HUES6 (cell line): ENCODE measurements around the gene PPP4R3A.
"Not testable (repeated sequence)": the region's sequence is repeated elsewhere in the genome, so short reads cannot be mapped to it uniquely, and the experiment has no call there.

Experiments used
- H3K27ac ChIP-seq: 2 replicates; pipeline ENCODE4 v1.7.0; 2013; ENCODE audit warnings: low read depth, mild to moderate bottlenecking, low read length, inconsistent platforms
- H3K27me3 ChIP-seq: 2 replicates; pipeline ENCODE4 v1.6.1; 2013; ENCODE audit warnings: low read length; ENCODE audit not compliant: control insufficient read depth, insufficient read depth
- H3K36me3 ChIP-seq: 2 replicates; pipeline ENCODE4 v1.6.1; 2013; ENCODE audit warnings: low read length; ENCODE audit not compliant: control insufficient read depth, insufficient read depth
- H3K4me1 ChIP-seq: 2 replicates; pipeline ENCODE4 v1.6.1; 2013; ENCODE audit warnings: low read length; ENCODE audit not compliant: control insufficient read depth, insufficient read depth
- H3K4me3 ChIP-seq: 2 replicates; pipeline ENCODE4 v1.5.1; 2013; ENCODE audit warnings: low read depth, low read length
- H3K9ac ChIP-seq: one replicate; pipeline ENCODE4 v1.6.1; 2013; ENCODE audit warnings: mild to moderate bottlenecking, low read length
- H3K9me3 ChIP-seq: 2 replicates; pipeline ENCODE4 v1.6.1; 2013; ENCODE audit warnings: low read depth, low read length; ENCODE audit not compliant: control insufficient read depth, insufficient read depth

Gene PPP4R3A

DNA sequence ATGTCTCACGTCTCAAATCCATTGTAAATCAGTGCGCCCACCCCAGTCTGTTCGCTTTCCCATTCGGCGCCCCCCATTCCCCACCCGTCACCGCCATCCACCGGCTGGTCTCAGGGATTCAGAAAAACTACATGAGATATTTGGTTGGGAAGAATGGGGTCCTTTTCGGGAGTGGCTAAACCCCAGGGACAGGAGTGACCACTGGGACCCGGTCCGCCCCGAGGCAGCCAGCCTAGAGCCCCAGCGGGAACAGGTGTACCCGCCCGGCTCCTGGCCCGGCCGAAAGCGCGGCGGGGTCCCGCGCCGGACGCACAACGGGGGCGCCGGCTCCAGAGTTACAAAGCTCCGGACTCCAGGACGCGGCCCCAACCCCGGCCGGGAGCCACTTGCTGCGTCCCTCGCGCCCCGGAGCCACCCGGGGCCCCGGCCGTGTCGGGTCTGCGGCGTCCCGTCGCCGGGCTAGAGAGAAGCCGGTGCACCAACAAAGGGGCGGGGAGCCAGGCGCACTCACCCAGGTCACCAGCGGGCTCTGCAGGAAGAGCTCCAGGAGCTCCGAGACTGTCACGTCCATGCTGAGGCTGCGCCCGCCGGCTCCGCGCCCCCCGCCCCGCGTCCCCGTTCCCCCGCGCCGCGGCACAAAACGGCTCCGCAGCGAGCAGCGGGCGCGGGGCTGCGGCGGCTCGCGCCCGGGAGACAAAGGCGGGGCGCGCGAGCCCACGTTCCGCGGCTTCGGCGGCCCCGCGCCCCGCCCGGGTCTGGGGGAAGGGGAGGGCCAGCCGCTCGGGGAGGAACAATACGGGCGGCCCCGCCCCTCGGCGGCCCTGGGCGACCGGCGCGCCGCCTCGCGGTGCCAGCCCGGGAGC, 92.8 kb downstream of the PPP4R3A start, which contains the start of gene CCDC88C:
Gene CCDC88C, minus strand, starts transcription at position 701 of the 863 bp plus-strand sequence. Its CDS starts 130 bp downstream, at position 571.
- Histone ChIP-seq H3K9me3 (no peaks in the 10 kb centered on the region), H3K4me1 (peaks cover 30% of the 10 kb centered on the region), H3K36me3 (no peaks in the 10 kb centered on the region), H3K27ac (peak within 1 kb of the TSS; percentile 53; the same call in 1 of the 2 replicates), H3K4me3 (peak within 1 kb of the TSS; percentile 72), H3K9ac (peak within 1 kb of the TSS; percentile 64), H3K27me3 (peaks cover 7% of the 10 kb centered on the region; the same call in 1 of the 2 replicates)

DNA sequence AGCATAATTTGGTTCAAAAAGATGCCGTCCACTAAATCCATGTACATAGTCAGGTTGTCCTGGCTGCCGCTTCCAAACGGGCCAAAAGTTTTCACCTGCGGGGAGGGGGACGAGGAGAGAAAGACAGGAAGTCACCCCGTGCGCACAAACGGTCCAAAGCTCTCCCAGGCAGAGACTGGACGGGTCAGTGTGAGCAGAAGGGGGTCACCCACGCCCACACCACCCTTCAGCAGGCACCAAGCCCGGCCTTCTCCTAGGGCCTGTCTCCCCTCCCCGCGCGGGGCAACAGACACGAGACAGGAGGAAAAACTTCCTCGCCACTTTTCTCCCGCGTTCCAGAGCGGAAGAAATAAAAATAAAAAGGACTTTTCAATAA, 93.4 kb downstream of the PPP4R3A start:
- H3K27me3 ChIP-seq = peaks cover 7% of the 10 kb centered on the region; the same call in 1 of the 2 replicates
- no peak overlapping the region for H3K27ac ChIP-seq
- peak overlapping the region; percentile 72 for H3K4me3 ChIP-seq
- H3K9me3 ChIP-seq = no peaks in the 10 kb centered on the region
- peak overlapping the region; percentile 63 for H3K9ac ChIP-seq
- H3K4me1 ChIP-seq = peaks cover 30% of the 10 kb centered on the region
- H3K36me3 ChIP-seq = no peaks in the 10 kb centered on the region

DNA sequence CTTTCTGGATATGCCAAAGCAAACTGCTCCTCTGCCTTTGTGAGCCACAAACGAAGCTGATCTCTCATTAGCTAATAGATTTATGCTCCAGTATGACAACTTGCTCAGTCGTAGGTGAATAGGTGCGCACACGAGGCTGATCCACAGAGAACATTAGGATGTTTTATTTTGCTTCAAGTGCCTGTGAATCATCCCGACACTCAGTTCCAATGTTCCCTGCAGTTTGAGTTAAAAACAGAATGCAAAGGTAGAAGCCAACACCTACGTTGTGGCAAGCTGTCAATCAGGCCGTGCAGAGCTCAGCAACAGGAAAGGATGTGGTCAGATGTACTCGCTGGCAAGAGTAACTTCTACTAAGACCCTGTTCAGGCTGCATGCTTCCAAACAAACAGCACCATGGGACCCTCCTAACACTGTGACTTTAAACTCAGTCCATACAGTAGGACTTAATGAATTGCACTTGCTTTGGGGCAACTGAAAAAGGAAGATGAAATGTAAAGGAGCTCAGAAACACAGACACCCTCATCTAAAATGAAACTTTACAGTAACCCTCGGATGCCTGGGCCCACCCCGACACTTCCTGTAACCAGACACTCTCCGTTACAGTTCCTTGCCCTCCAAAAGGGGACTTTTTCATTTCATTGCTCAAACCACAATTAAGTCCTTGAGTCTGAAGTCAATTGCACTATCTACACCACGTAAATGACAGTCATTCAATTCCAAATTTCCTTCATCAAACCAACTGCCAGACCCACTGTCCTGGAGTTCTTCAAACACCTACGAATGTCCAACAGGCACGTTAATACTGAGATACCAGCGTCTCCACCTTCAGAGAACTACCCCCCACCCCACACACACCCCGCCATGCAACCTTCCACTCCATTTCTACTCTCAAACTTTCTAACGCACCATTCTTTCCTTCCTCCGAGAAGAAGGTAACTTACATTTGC, 94.0 kb downstream of the PPP4R3A start:
- Histone ChIP-seq H3K4me3 (peak overlapping the region; percentile 72), H3K27ac (no peak overlapping the region), H3K36me3 (no peaks in the 10 kb centered on the region), H3K9ac (peak overlapping the region; percentile 49), H3K9me3 (no peaks in the 10 kb centered on the region), H3K4me1 (peaks cover 30% of the 10 kb centered on the region), H3K27me3 (peaks cover 7% of the 10 kb centered on the region; the same call in 1 of the 2 replicates)

DNA sequence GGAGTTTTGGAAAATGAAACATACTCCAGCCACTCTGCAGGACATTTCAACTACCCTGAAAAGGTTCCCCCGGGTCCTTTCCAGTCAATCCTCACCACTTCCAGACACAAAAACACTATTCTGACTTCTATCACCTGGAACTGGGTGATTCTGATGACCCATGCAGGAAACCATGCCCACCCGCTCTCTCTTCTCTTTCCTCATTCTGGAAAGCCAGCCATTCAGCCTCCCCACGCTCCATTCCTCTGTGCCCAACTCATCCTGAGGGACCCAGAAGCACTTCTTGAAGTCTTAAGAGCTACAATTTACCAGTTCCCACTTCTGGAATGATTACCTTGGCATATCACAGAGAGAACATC, 95.7 kb downstream of the PPP4R3A start:
- H3K4me1 ChIP-seq = peaks cover 35% of the 10 kb centered on the region
- no peak overlapping the region for H3K9ac ChIP-seq
- no peaks in the 10 kb centered on the region for H3K9me3 ChIP-seq
- H3K27me3 ChIP-seq = peaks cover 7% of the 10 kb centered on the region; the same call in 1 of the 2 replicates
- no peak overlapping the region for H3K27ac ChIP-seq
- H3K36me3 ChIP-seq = no peaks in the 10 kb centered on the region
- H3K4me3 ChIP-seq = no peak overlapping the region

DNA sequence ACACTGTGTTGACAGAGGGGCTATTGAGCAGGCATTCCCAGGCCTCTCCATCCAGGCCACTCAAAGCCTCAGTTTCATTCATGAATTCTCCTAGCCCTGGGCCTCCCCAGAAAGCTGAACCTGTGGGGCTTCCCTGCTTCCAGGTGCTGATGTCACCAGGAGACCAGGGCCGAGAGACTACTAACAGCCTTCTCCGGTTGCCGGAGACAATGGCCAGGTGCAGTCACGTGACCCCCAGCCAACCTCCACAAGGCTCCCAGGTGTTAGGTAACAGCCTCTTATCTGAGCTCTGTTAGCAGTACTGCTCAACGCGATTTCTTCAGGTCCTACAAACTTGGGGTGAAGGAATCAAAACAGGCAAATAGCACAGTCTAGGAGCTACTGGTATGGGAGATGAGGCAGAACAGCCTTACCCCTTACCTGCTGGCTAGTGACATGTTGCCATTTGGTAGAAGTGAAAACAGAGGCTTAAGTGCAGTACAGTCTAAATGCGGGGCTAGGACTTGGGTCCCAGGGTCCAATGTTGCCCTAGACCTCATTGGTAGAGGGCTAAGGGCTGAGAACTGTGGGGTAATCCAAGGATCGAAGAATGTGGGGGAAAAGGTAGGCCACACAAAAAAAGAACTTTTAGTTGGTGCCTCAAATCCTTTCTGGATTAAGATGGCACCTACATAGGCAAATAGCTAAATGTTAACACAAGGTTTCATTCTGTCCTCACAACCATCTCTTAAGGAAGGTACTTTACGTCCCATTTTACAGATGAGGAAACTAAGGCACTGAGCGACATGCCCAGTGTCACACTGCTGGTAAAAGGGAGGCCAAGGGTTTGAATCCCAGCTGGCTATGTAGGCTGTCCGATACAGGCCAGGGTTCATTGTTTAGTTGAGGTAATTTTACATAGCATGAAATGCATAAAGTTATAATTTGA, 96.3 kb downstream of the PPP4R3A start:
- H3K27ac ChIP-seq = no peak overlapping the region
- H3K4me3 ChIP-seq = 0 out of 2 replicates have a peak overlapping the region, but pooled peaks have one; percentile 6
- H3K4me1 ChIP-seq = peaks cover 35% of the 10 kb centered on the region
- no peak overlapping the region for H3K9ac ChIP-seq
- no peaks in the 10 kb centered on the region for H3K36me3 ChIP-seq
- H3K9me3 ChIP-seq = no peaks in the 10 kb centered on the region
- H3K27me3 ChIP-seq = peaks cover 7% of the 10 kb centered on the region; the same call in 1 of the 2 replicates

DNA sequence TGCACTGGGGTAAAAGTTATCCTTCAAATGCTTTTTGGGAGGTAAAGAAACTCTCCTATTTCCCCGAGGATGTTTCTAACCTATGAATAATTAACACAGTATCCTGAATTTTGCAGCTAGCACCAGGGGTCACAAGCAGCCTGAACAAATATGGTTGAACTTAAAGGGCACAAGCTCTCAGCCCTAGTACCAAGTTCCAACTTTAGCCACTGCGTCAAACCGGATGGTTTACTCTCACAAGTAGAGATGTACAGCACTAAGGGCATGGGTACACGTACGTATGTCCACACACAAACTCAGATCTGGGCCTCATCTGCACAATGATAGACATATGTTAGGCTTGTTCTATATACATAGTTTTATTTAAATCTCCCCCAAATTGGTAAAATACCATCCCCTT, 97.2 kb downstream of the PPP4R3A start:
- H3K9ac ChIP-seq = no peak overlapping the region
- H3K4me3 ChIP-seq = no peak overlapping the region
- H3K9me3 ChIP-seq = no peaks in the 10 kb centered on the region
- H3K27me3 ChIP-seq = peaks cover 7% of the 10 kb centered on the region; the same call in 1 of the 2 replicates
- peaks cover 35% of the 10 kb centered on the region for H3K4me1 ChIP-seq
- no peak overlapping the region for H3K27ac ChIP-seq
- H3K36me3 ChIP-seq = peaks cover 6% of the 10 kb centered on the region

DNA sequence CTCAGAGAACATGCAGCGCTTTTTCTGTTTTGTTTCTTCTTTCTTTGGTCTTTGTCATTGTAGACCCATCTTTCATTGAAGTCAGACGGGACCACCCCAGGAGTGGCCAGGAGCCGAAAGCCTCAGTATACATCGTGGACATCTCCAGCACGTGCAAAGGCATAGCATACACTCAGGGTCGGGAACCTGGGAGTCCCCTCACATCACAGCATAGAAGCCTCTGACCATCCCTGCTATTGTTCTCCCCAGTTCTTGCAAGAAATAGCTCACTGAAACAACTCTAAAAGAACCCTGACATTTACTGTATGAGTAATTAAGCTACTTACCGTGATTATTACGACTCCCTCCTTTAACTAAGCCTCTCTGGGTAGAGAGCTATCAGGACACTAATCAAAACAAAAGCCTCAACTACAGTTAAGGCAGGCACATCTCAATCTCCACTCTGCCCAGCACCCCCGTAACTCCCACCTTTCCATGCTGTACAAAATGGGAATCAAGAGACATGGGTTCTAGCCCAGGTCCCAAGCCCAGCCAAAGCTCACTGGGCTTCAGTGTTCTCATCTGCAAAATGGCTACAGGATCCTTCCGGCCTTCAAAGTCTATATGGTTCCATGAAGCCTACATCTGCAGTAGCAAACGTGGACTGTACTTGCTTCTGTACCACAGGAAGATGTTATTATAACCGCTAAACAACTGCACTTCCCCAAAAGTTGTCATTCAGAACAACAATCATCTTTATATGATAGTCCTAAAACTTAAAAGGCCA, 99.2 kb downstream of the PPP4R3A start:
- H3K9me3 ChIP-seq = no peaks in the 10 kb centered on the region
- H3K36me3 ChIP-seq = peaks cover 12% of the 10 kb centered on the region
- H3K4me3 ChIP-seq = no peak overlapping the region
- no peaks in the 10 kb centered on the region for H3K27me3 ChIP-seq
- no peak overlapping the region for H3K9ac ChIP-seq
- H3K27ac ChIP-seq = no peak overlapping the region
- H3K4me1 ChIP-seq = peaks cover 31% of the 10 kb centered on the region

DNA sequence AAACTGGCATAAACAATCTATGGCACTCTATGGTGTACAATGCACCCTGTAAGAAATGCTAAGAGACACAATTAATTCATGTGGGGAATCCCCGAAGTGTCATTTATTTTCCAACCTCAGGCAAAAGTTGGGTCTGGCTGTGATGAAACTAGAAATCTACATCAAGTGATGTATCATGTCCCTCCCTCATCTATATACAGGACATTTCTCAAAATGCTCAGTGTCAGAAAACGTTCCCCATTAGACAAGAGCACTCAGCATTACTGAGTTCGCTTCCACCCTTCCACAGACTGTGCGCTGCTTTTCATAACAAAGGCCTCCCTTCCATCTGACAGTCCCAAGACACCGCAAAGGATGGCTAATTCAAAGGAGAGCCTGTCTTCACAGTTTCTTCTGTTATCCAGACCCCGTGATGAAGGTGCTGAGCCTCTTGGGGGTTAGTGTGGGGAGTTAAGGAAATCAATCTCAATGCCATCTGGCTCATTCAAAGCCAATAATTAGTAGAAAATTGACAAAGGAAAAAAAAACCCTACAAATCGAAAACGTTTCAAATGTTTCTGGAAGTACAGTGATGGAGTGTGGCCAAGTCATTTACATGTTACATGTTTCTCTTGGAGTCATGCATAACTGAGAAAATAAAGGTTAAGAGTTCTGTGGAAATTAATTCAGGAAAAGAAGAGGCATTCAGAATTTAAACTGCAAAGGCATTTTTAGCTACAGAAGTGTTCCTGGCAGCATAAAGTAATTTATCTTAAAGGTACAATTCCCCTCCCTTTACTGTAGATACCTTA, 100.0 kb downstream of the PPP4R3A start:
- no peak overlapping the region for H3K4me3 ChIP-seq
- peaks cover 26% of the 10 kb centered on the region for H3K4me1 ChIP-seq
- no peak overlapping the region for H3K27ac ChIP-seq
- no peaks in the 10 kb centered on the region for H3K9me3 ChIP-seq
- peaks cover 12% of the 10 kb centered on the region for H3K36me3 ChIP-seq
- H3K27me3 ChIP-seq = no peaks in the 10 kb centered on the region
- H3K9ac ChIP-seq = no peak overlapping the region

DNA sequence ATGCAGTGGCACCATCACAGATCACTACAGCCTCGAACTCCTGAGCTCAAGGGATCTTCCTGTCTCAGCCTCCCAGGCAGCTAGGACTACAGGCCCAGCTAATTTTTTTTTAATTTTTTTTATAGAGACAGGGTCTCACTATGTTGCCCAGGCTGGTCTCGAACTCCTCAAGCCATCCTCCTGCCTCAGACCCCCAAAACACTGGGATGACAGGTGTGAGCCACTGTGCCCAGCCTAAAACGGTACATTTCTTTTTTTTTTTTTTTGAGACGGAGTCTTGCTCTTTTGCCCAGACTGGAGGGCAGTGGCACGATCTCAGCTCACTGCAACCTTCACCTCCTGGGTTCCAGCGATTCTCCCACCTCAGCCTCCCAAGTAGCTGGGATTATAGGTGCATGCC, 100.9 kb downstream of the PPP4R3A start:
- H3K27ac ChIP-seq, H3K9me3 ChIP-seq, H3K4me3 ChIP-seq, H3K9ac ChIP-seq, H3K27me3 ChIP-seq: not testable (repeated sequence)
- peaks cover 18% of the 10 kb centered on the region for H3K4me1 ChIP-seq
- peaks cover 12% of the 10 kb centered on the region for H3K36me3 ChIP-seq
